ENCODE measurements around the gene INSR.

Gene INSR

DNA sequence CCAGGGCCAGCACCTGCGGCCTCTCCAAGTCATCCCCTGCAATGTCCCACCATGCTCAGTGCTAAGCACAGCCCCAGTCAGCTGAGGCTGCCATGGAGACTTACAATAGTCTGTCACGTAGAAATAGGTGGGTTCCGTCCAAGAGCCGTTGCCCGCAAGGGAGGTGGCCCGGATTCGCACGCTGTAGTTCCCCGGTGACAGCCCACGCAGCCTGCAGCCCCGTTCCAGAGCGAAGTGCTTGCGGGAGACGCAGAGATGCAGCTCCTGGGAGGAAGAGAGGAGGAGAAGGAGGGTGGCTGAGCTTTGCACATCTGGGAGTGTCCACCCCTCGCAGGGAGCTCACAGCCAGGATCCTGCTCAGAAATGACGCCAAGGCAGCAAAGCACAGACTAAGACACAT, 162.2 kb downstream of the INSR start:
- Histone ChIP-seq H3K27me3 (ENCODE audit: low read depth) (no peaks in the 10 kb centered on the region), H3K36me3 (replicated peaks) (peaks cover 6% of the 10 kb centered on the region), H3K4me1 (no peaks in the 10 kb centered on the region), H3K4me3 (no peak overlapping the region), H3K9me3 (no peaks in the 10 kb centered on the region)
- in situ Hi-C loops (cut with MboI; ENCODE audit: low sequenced_read_pairs) = no loop called here
- DNase-seq (ENCODE audit: low spot score in 2 of 2) = no peak

DNA sequence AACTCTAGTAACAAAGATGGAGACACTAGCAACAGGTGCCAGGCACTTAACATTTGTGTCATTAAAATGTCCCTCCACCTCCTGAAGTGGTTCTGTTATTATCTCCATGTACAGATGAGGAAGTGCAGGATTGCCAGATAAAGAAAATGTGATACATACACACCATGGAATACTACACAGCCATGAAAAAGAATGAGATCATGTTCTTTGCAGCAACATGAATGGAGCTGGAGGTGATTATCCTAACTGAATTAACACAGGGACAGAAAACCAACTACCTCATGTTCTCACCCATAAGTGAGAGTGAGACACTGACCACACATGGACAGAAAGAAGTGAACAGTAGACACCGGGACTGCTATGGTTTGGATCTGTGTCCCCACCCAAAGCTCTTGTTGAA, 164.2 kb downstream of the INSR start:
- Histone ChIP-seq H3K27me3 (ENCODE audit: low read depth) (no peaks in the 10 kb centered on the region), H3K4me1 (no peaks in the 10 kb centered on the region), H3K36me3 (replicated peaks) (peaks cover 12% of the 10 kb centered on the region), H3K4me3 (no peak overlapping the region), H3K9me3 (no peaks in the 10 kb centered on the region)
- in situ Hi-C loops (cut with MboI; ENCODE audit: low sequenced_read_pairs) = no loop called here
- no peak for DNase-seq (ENCODE audit: low spot score in 2 of 2)

DNA sequence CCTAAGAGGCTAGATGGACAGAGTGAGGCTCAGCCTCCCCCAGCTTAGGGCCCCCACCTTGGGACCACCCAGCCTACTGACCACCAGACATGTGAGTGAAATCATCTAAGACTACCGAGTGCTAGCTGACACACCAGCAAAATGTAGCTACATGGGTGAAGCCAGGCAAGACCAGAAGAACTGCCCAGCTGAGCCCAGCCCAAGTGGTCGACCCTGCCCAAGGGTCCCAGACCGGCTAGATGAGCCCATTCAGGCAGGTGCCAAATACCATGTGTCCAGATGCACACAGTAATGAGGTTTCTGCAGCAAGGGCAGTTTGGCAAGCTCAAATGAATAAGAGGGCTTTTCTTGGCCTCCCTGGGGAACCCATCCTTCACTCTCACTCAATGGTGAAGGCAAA, 168.1 kb downstream of the INSR start:
- in situ Hi-C loops (cut with MboI; ENCODE audit: low sequenced_read_pairs) = no loop called here
- H3K36me3 ChIP-seq (replicated peaks) = peaks cover 16% of the 10 kb centered on the region
- no peaks in the 10 kb centered on the region for H3K4me1 ChIP-seq
- no peak overlapping the region for H3K4me3 ChIP-seq
- no peaks in the 10 kb centered on the region for H3K27me3 ChIP-seq (ENCODE audit: low read depth)
- H3K9me3 ChIP-seq = no peaks in the 10 kb centered on the region
- no peak for DNase-seq (ENCODE audit: low spot score in 2 of 2)

GRCh38 chr19:7125221-7125620, 169.0 kb downstream of the INSR start:
- in situ Hi-C loops (cut with MboI; ENCODE audit: low sequenced_read_pairs) = no loop called here
- no peaks in the 10 kb centered on the region for H3K4me1 ChIP-seq
- no peaks in the 10 kb centered on the region for H3K27me3 ChIP-seq (ENCODE audit: low read depth)
- H3K9me3 ChIP-seq = no peaks in the 10 kb centered on the region
- no peak overlapping the region for H3K4me3 ChIP-seq
- peaks cover 13% of the 10 kb centered on the region for H3K36me3 ChIP-seq (replicated peaks)
- no peak for DNase-seq (ENCODE audit: low spot score in 2 of 2)

DNA sequence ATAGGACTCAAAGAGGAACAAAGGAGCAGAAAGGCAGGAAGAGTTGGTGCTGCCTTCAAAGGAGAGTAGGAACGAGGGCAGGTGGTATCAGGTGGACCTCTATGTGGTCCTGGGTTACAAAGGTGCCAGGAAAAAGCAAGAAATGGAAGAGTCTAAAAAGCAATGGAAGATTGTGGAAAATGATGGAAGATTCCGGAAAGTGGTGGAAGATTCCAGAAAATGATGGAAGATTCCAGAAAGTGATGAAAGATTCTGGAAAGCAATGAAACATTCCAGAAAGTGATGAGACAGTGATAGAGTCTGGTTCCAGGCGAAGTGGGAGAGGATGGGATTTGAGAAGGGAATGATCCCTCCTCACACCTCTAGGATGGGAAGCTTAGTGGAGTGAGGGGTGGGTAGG, 169.4 kb downstream of the INSR start:
- DNase-seq (ENCODE audit: low spot score in 2 of 2) = no peak
- Histone ChIP-seq H3K4me1 (no peaks in the 10 kb centered on the region), H3K4me3 (no peak overlapping the region), H3K36me3 (replicated peaks) (peaks cover 10% of the 10 kb centered on the region; the same call in 1 of the 2 replicates), H3K9me3 (no peaks in the 10 kb centered on the region), H3K27me3 (ENCODE audit: low read depth) (no peaks in the 10 kb centered on the region)
- in situ Hi-C loops (cut with MboI; ENCODE audit: low sequenced_read_pairs) = loop anchor here (25.0 kb wide), 1 partner anchor 688 kb away; no protein-coding TSS in a partner anchor

DNA sequence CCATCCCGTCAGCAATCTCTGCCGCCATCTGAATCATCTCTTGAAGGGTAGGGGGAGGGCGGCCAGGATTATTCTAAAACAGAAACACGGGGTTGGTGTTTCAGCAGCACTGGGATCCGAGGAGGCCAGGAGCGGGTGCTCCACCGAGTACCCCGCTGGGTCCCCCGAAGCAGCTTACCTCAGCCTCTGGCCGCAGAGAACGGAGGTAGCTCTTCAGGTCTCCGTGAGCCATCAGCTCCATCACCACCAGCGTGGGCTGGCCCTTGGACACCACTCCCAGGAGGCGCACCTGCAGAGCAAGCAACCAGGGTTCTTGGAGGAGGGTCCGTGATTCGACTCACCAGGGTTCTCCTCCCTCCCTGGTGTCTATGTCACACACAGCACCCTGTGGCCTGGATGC, 171.5 kb downstream of the INSR start:
- no peak overlapping the region for H3K4me3 ChIP-seq
- H3K4me1 ChIP-seq = no peaks in the 10 kb centered on the region
- H3K27me3 ChIP-seq (ENCODE audit: low read depth) = no peaks in the 10 kb centered on the region
- in situ Hi-C loops (cut with MboI; ENCODE audit: low sequenced_read_pairs) = loop anchor here (25.0 kb wide), 1 partner anchor 690 kb away; no protein-coding TSS in a partner anchor
- peaks cover 13% of the 10 kb centered on the region for H3K36me3 ChIP-seq (replicated peaks)
- H3K9me3 ChIP-seq = no peaks in the 10 kb centered on the region
- DNase-seq (ENCODE audit: low spot score in 2 of 2) = no peak

DNA sequence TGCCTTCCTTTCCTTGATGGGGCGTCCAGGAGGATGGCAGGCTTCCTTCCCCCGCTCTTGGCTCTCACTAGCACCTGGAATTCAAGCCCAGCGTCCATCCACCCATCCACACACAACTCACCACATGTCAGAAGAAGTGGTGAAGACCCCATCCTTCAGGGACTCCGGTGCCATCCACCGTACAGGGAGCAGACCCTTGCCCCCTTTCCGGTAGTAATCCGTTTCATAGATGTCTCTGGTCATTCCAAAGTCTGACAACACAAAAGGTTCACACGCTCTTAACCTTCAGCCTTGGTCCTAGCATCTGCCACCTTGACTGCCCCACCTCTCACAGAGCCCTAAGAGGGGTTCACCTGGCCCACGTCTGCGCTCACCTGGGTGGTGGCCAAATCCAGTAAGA, 173.7 kb downstream of the INSR start:
- DNase-seq (ENCODE audit: low spot score in 2 of 2) = no peak
- Histone ChIP-seq H3K36me3 (replicated peaks) (peaks cover 9% of the 10 kb centered on the region), H3K4me3 (no peak overlapping the region), H3K27me3 (ENCODE audit: low read depth) (no peaks in the 10 kb centered on the region), H3K9me3 (no peaks in the 10 kb centered on the region), H3K4me1 (no peaks in the 10 kb centered on the region)
- in situ Hi-C loops (cut with MboI; ENCODE audit: low sequenced_read_pairs) = loop anchor here (25.0 kb wide), 1 partner anchor 692 kb away; no protein-coding TSS in a partner anchor

DNA sequence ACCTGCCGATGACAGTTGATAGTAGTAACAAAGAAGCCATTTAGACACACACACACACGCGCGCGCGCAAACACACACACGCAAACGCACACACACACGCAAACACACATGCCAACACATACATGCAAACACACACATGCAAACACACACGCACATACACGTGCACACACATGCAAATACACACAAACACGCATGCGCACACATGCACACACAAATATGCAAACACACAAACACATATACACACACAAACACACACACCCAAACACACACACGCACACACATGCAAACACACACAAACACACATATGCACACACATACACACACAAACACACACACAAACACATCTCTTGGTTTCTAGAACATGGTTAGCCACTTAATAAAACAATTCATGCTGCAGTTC, 174.6 kb downstream of the INSR start:
- Histone ChIP-seq H3K27me3 (ENCODE audit: low read depth) (no peaks in the 10 kb centered on the region), H3K9me3 (no peaks in the 10 kb centered on the region), H3K4me1 (no peaks in the 10 kb centered on the region), H3K4me3 (no peak overlapping the region), H3K36me3 (replicated peaks) (peaks cover 7% of the 10 kb centered on the region)
- in situ Hi-C loops (cut with MboI; ENCODE audit: low sequenced_read_pairs) = loop anchor here (25.0 kb wide), 1 partner anchor 693 kb away; no protein-coding TSS in a partner anchor
- no peak for DNase-seq (ENCODE audit: low spot score in 2 of 2)

DNA sequence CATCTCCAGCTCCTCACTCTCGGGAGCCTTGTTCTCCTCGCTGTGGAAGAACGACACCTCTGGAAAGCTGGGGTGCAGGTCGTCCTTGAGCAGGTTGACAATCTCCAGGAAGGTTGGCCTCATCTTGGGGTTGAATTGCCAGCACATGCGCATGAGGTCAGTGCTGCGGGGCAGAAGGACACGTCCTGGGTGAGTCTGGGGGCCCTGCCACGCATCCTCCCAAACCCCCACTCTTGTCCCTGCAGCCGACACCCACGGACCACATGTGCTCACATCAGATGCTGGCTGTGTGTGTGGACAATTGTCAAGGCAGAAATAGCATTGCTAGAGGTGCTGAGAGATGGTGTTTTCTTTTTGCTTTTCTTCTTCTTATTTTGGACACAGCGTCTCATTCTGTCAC, 177.0 kb downstream of the INSR start:
- Histone ChIP-seq H3K36me3 (replicated peaks) (peaks cover 7% of the 10 kb centered on the region), H3K4me1 (no peaks in the 10 kb centered on the region), H3K9me3 (no peaks in the 10 kb centered on the region), H3K4me3 (no peak overlapping the region), H3K27me3 (ENCODE audit: low read depth) (no peaks in the 10 kb centered on the region)
- in situ Hi-C loops (cut with MboI; ENCODE audit: low sequenced_read_pairs) = loop anchor here (25.0 kb wide), 1 partner anchor 695 kb away; no protein-coding TSS in a partner anchor
- DNase-seq (ENCODE audit: low spot score in 2 of 2) = no peak

GRCh38 chr19:7115721-7116120, 178.5 kb downstream of the INSR start:
- peaks cover 4% of the 10 kb centered on the region for H3K36me3 ChIP-seq (replicated peaks)
- H3K27me3 ChIP-seq (ENCODE audit: low read depth) = no peaks in the 10 kb centered on the region
- DNase-seq (ENCODE audit: low spot score in 2 of 2) = no peak
- in situ Hi-C loops (cut with MboI; ENCODE audit: low sequenced_read_pairs) = loop anchor here (25.0 kb wide), 1 partner anchor 697 kb away; no protein-coding TSS in a partner anchor
- no peaks in the 10 kb centered on the region for H3K4me1 ChIP-seq
- no peak overlapping the region for H3K4me3 ChIP-seq
- no peaks in the 10 kb centered on the region for H3K9me3 ChIP-seq

GRCh38 chr19:7113233-7113632, 181.0 kb downstream of the INSR start:
- Histone ChIP-seq H3K27me3 (ENCODE audit: low read depth) (no peaks in the 10 kb centered on the region), H3K4me1 (no peaks in the 10 kb centered on the region), H3K36me3 (replicated peaks) (no peaks in the 10 kb centered on the region), H3K4me3 (no peak overlapping the region), H3K9me3 (no peaks in the 10 kb centered on the region)
- in situ Hi-C loops (cut with MboI; ENCODE audit: low sequenced_read_pairs) = loop anchor here (25.0 kb wide), 1 partner anchor 699 kb away; no protein-coding TSS in a partner anchor
- no peak for DNase-seq (ENCODE audit: low spot score in 2 of 2)

DNA sequence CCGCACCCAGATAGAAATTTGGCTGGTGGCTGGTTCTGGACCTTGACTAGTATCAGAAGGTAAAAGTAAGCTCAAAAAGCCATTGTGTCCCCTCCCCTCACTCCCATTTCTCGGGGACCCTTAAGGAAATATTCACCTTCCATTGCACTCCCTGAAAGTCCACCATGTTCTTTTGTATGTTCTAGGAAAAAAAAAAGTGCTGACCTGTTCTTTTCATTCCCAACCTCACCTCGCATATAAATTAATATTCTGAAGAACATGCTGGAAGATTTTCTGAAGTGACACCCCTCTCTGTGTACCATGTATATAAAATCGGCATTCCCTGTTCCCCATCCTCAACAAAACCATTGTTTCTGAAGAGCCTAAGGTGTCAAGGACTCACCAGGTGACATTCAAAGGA, 181.5 kb downstream of the INSR start:
- Histone ChIP-seq H3K36me3 (replicated peaks) (no peaks in the 10 kb centered on the region), H3K4me1 (no peaks in the 10 kb centered on the region), H3K27me3 (ENCODE audit: low read depth) (no peaks in the 10 kb centered on the region), H3K4me3 (no peak overlapping the region), H3K9me3 (no peaks in the 10 kb centered on the region)
- DNase-seq (ENCODE audit: low spot score in 2 of 2) = no peak
- in situ Hi-C loops (cut with MboI; ENCODE audit: low sequenced_read_pairs) = loop anchor here (25.0 kb wide), 1 partner anchor 700 kb away; no protein-coding TSS in a partner anchor

GRCh38 chr19:7109678-7110289, 184.4 kb downstream of the INSR start:
- Histone ChIP-seq H3K27me3 (ENCODE audit: low read depth) (no peaks in the 10 kb centered on the region), H3K4me3 (no peak overlapping the region), H3K9me3 (no peaks in the 10 kb centered on the region), H3K36me3 (replicated peaks) (no peaks in the 10 kb centered on the region), H3K4me1 (no peaks in the 10 kb centered on the region)
- DNase-seq (ENCODE audit: low spot score in 2 of 2) = no peak
- in situ Hi-C loops (cut with MboI; ENCODE audit: low sequenced_read_pairs) = loop anchor here (25.0 kb wide), 1 partner anchor 703 kb away; no protein-coding TSS in a partner anchor

- in situ Hi-C loops (cut with MboI; ENCODE audit: low sequenced_read_pairs) = loop anchor here (25.0 kb wide), 1 partner anchor 705 kb away; no protein-coding TSS in a partner anchor
- DNase-seq (ENCODE audit: low spot score in 2 of 2) = no peak
- Histone ChIP-seq H3K36me3 (replicated peaks) (no peaks in the 10 kb centered on the region), H3K9me3 (no peaks in the 10 kb centered on the region), H3K27me3 (ENCODE audit: low read depth) (no peaks in the 10 kb centered on the region), H3K4me1 (no peaks in the 10 kb centered on the region), H3K4me3 (no peak overlapping the region)
These were observed 187.2 kb downstream of the INSR start for GRCh38 chr19:7106711-7107657.

Measured in HAP-1 (cell line).